Fibroblast of lung (primary cell): ENCODE data around the gene TMEM201. TPM values are rescaled to one million over a fixed set of nuclear protein-coding genes. Genes with fewer than 3 reads are reported as not detected.
"Not testable (repeated sequence)": the region's sequence is repeated elsewhere in the genome, so short reads cannot be mapped to it uniquely, and the experiment has no call there.

ENCODE experiments used
- DNase-seq, 2 donors: peaks; one replicate each; pipeline versions ENCODE4 v3.0.0 to v3.0.0-alpha.2; 2010; ENCODE audit warnings: low read depth in 2 of 2
- H2AFZ ChIP-seq: 2 replicates; pipeline ENCODE4 v1.5.1; 2012; ENCODE audit warnings: low read length, control low read depth, inconsistent platforms
- H3K27ac ChIP-seq: 2 replicates; pipeline ENCODE4 v1.5.1; 2011; ENCODE audit warnings: low read length, control low read depth; ENCODE audit not compliant: insufficient read depth
- H3K27me3 ChIP-seq: 2 replicates; pipeline ENCODE4 v1.5.1; 2011; ENCODE audit warnings: mild to moderate bottlenecking, low read length; ENCODE audit not compliant: control insufficient read depth, insufficient read depth
- H3K36me3 ChIP-seq: 2 replicates; pipeline ENCODE4 v1.5.1; 2011; ENCODE audit warnings: low read length; ENCODE audit not compliant: control insufficient read depth, insufficient read depth
- H3K4me1 ChIP-seq: 2 replicates; pipeline ENCODE4 v1.5.1; 2011; ENCODE audit warnings: low read length; ENCODE audit not compliant: control insufficient read depth, insufficient read depth; ENCODE audit errors: extremely low read depth
- H3K4me2 ChIP-seq: 2 replicates; pipeline ENCODE4 v1.5.1; 2011; ENCODE audit warnings: low read length, control low read depth; ENCODE audit not compliant: insufficient read depth; ENCODE audit errors: extremely low read depth
- H3K4me3 ChIP-seq, 4 experiments: fragments of 200-600 bp in 1 of 4; sonication (generic) in 1 of 4; replicated peaks in 1 of 4; 2 replicates each; pipeline ENCODE4 v1.5.1; 2011 to 2016; ENCODE audit warnings: low read length in 4 of 4, low read depth in 3 of 4, mild to moderate bottlenecking in 3 of 4, control low read depth in 2 of 4, inconsistent platforms in 1 of 4, mixed read lengths in 1 of 4; ENCODE audit not compliant: insufficient read depth in 1 of 4; ENCODE audit errors: control extremely low read depth in 1 of 4
- H3K79me2 ChIP-seq: 2 replicates; pipeline ENCODE4 v1.5.1; 2012; ENCODE audit warnings: mild to moderate bottlenecking, low read length, inconsistent platforms; ENCODE audit not compliant: control insufficient read depth, insufficient read depth
- H3K9ac ChIP-seq: 2 replicates; pipeline ENCODE4 v1.5.1; 2011; ENCODE audit warnings: mild to moderate bottlenecking, low read length, control low read depth; ENCODE audit not compliant: insufficient read depth
- H3K9me3 ChIP-seq: 2 replicates; pipeline ENCODE4 v1.5.1; 2012; ENCODE audit warnings: low read depth, low read length; ENCODE audit not compliant: control insufficient read depth, insufficient read depth
- H4K20me1 ChIP-seq: 2 replicates; pipeline ENCODE4 v1.5.1; 2011; ENCODE audit warnings: low read length; ENCODE audit not compliant: control insufficient read depth, insufficient read depth; ENCODE audit errors: extremely low read depth
- CTCF ChIP-seq, 2 donors: IDR thresholded peaks in 1 of 2; conservative IDR thresholded peaks in 1 of 2; 1 replicate in 1 of 2; 2 replicates in 1 of 2; pipeline ENCODE4 v1.5.1; 2011 to 2012; ENCODE audit warnings: low read length in 2 of 2, control low read depth in 1 of 2, inconsistent platforms in 1 of 2, low read depth in 1 of 2, mild to moderate bottlenecking in 1 of 2
- EZH2 ChIP-seq: IDR thresholded peaks from 2 replicates; pipeline ENCODE4 v1.5.1; 2012; ENCODE audit warnings: low read length, control low read depth, mild to moderate bottlenecking; ENCODE audit errors: missing control alignments
- polyA plus RNA-seq, 2 donors: library from polyadenylated mRNA; depleted of rRNA in 1 of 2; stranded (reverse) in 1 of 2; unstranded in 1 of 2; fragments of >200 nt; gene quantifications; 2 replicates each; pipeline ENCODE4 v1.2.1, GENCODE V29; 2011 to 2012; ENCODE audit warnings: missing spikeins in 1 of 2
- total RNA-seq: library from RNA; depleted of rRNA; stranded (reverse); fragments of >200 nt; gene quantifications from 2 replicates; pipeline ENCODE4 v1.2.1, GENCODE V29; 2014

TMEM201 gene
- total and polyA plus RNA-seq, 2 donors (not counting 1 experiment from before 2014, with no cell fraction given), result 1.7 to 2.8 TPM

GRCh38 chr1:9621032-9621431, 32.3 kb downstream of the TMEM201 start:
- no peak overlapping the region for H3K27ac ChIP-seq
- H3K4me1 ChIP-seq, result no peaks in the 10 kb centered on the region
- H3K4me3 ChIP-seq, result no peak overlapping the region
- TF ChIP-seq CTCF (conservative IDR thresholded peaks at IDR 0.05 in 1 of 2, IDR thresholded peaks at IDR 0.05 in 1 of 2; ENCODE audit: low read depth in 1 of 2, low read length in 2 of 2), result no peak
- TF ChIP-seq EZH2, result no peak
- no peaks in the 10 kb centered on the region for H3K27me3 ChIP-seq
- H4K20me1 ChIP-seq, result no peaks in the 10 kb centered on the region
- H2AFZ ChIP-seq, result no peak overlapping the region
- DNase-seq, result no peak
- no peak overlapping the region for H3K9ac ChIP-seq
- no peaks in the 10 kb centered on the region for H3K79me2 ChIP-seq
- no peak overlapping the region for H3K4me2 ChIP-seq
- H3K9me3 ChIP-seq, result no peaks in the 10 kb centered on the region
- no peaks in the 10 kb centered on the region for H3K36me3 ChIP-seq

GRCh38 chr1:9624081-9624480, 35.4 kb downstream of the TMEM201 start:
- Histone ChIP-seq H3K9ac (no peak overlapping the region), H3K79me2 (no peaks in the 10 kb centered on the region), H3K9me3 (no peaks in the 10 kb centered on the region), H4K20me1 (no peaks in the 10 kb centered on the region), H3K27me3 (no peaks in the 10 kb centered on the region), H3K4me1 (no peaks in the 10 kb centered on the region), H3K4me2 (no peak overlapping the region), H3K36me3 (no peaks in the 10 kb centered on the region), H2AFZ (no peak overlapping the region), H3K27ac (no peak overlapping the region), H3K4me3 (no peak overlapping the region)
- DNase-seq, result no peak
- no peak for TF ChIP-seq EZH2
- no peak for TF ChIP-seq CTCF (conservative IDR thresholded peaks at IDR 0.05 in 1 of 2, IDR thresholded peaks at IDR 0.05 in 1 of 2; ENCODE audit: low read depth in 1 of 2, low read length in 2 of 2)

- H4K20me1 ChIP-seq, H3K9ac ChIP-seq, H3K9me3 ChIP-seq, DNase-seq, H3K4me1 ChIP-seq, H3K79me2 ChIP-seq, H3K36me3 ChIP-seq, H3K27ac ChIP-seq, H3K4me2 ChIP-seq, H3K4me3 ChIP-seq, H3K27me3 ChIP-seq, H2AFZ ChIP-seq: not testable (repeated sequence)
Measured at GRCh38 chr1:9625030-9625429, 36.3 kb downstream of the TMEM201 start.
